Heart left ventricle (tissue), 13 donors: ENCODE results near the gene CTNS.

ENCODE experiments used
- CTCF ChIP-seq, 12 donors: fragments of 200-600 bp; sonication (generic) in 4 of 12; IDR thresholded peaks; one replicate each; pipeline versions ENCODE4 v1.5.0 to v1.8.0; 2018 to 2022; ENCODE audit warnings: antibody characterized with exemption in 12 of 12, mild to moderate bottlenecking in 5 of 12
- POLR2A ChIP-seq, 2 donors: fragments of 450-650 bp; IDR thresholded peaks; one replicate each; pipeline ENCODE4 v1.6.1; 2017; ENCODE audit warnings: antibody characterized with exemption in 2 of 2, mild to moderate bottlenecking in 2 of 2, moderate library complexity in 2 of 2
- donor health status: ischemic (EF 13 %, LVEDD 7.1; RV severe dilation, severe dysfunction).
- donor health status: DM: no; HTN: yes; CAD: no.
- donor health status: DM: no; HTN: no; CAD: no.
- donor health status: ischemic (EF 25% LVEDD 6.9; RV normal size, moderate dysfunction).
- donor health status: ischemic (EF 25% LVEDD 5.7; RV mildly dilated, moderate dysfunction).
- donor health status: ischemic (EF 35%, LVEDD 5.7; RV mildly dilated, moderate dysfunction).
- donor health status: nonischemic (EF 11% LVEDD 7.7; RV severe dilation, severe dysfunction).
- donor health status: DM: yes; HTN: yes; CAD: no.
- donor health status: PGD.
- donor health status: ischemic (EF 29% LVEDD 5.4; RV normal size, mild dysfunction).
- donor health status: nonischemic (EF 23%, LVEDD 6.1; RV moderate dilation, normal function).

GRCh38 chr17:3698139-3698538 is 61.6 kb downstream of the CTNS start:
- no peak for TF ChIP-seq POLR2A (IDR thresholded peaks at IDR 0.05)
- TF ChIP-seq CTCF (IDR thresholded peaks at IDR 0.05), result no peak
